ENCODE data around the gene GAB2.

- TF ChIP-seq CTCF (IDR thresholded peaks at IDR 0.05) (no peak), POLR2A (IDR thresholded peaks at IDR 0.05) (no peak)
These were observed 77.7 kb downstream of the GAB2 start for GRCh38 chr11:78339945-78340344.

Data from thyroid gland (tissue), 4 donors.